Activated CD4-positive, CD25-positive, alpha-beta regulatory T cell treated with anti-CD3 and anti-CD28 coated beads, Interleukin-2, amount 50 U/mL, for 72 hours (primary cell): ENCODE measurements around the gene DAB1.
"Not testable (repeated sequence)": the region's sequence is repeated elsewhere in the genome, so short reads cannot be mapped to it uniquely, and the experiment has no call there.

ENCODE experiments used
- DNase-seq: peaks from one replicate; pipeline ENCODE4 v3.0.0; 2021

Gene DAB1

GRCh38 chr1:57357462-57357861 is 66.4 kb downstream of the DAB1 start:
- no peak for DNase-seq

- DNase-seq, result no peak
Observed at GRCh38 chr1:57353654-57354053, 70.2 kb downstream of the DAB1 start.

- no peak for DNase-seq
Observed at GRCh38 chr1:57350610-57351009, 73.2 kb downstream of the DAB1 start.

GRCh38 chr1:57348921-57349320 is 74.9 kb downstream of the DAB1 start:
- DNase-seq, result no peak

GRCh38 chr1:57345916-57346315 is 77.9 kb downstream of the DAB1 start:
- no peak for DNase-seq

- DNase-seq, result no peak
Observed at GRCh38 chr1:57344265-57344664, 79.6 kb downstream of the DAB1 start.

GRCh38 chr1:57343298-57343915 is 80.5 kb downstream of the DAB1 start:
- not testable (repeated sequence) for DNase-seq

GRCh38 chr1:57341721-57342120 is 82.1 kb downstream of the DAB1 start:
- DNase-seq, result no peak

- DNase-seq, result no peak
Observed at GRCh38 chr1:57340334-57341070, 83.4 kb downstream of the DAB1 start.

GRCh38 chr1:57337623-57338022 is 86.2 kb downstream of the DAB1 start:
- no peak for DNase-seq

GRCh38 chr1:57336793-57337192 is 87.1 kb downstream of the DAB1 start:
- DNase-seq, result no peak

- DNase-seq, result no peak
Observed at GRCh38 chr1:57331620-57332019, 92.2 kb downstream of the DAB1 start.

GRCh38 chr1:57329937-57330336 is 93.9 kb downstream of the DAB1 start:
- no peak for DNase-seq

- DNase-seq, result no peak
Observed at GRCh38 chr1:57329001-57329527, 94.8 kb downstream of the DAB1 start.

GRCh38 chr1:57327946-57328345 is 95.9 kb downstream of the DAB1 start:
- no peak for DNase-seq

GRCh38 chr1:57327336-57327735 is 96.5 kb downstream of the DAB1 start:
- no peak for DNase-seq

- DNase-seq, result no peak
Observed at GRCh38 chr1:57325536-57325935, 98.3 kb downstream of the DAB1 start.

- no peak for DNase-seq
Observed at GRCh38 chr1:57325117-57325516, 98.7 kb downstream of the DAB1 start.

GRCh38 chr1:57324388-57324787 is 99.5 kb downstream of the DAB1 start:
- no peak for DNase-seq

GRCh38 chr1:57321776-57322175 is 102.1 kb downstream of the DAB1 start:
- DNase-seq, result no peak

GRCh38 chr1:57319791-57320190 is 104.1 kb downstream of the DAB1 start:
- no peak for DNase-seq

- DNase-seq, result no peak
Observed at GRCh38 chr1:57319165-57319564, 104.7 kb downstream of the DAB1 start.

- DNase-seq, result no peak
Observed at GRCh38 chr1:57316861-57317260, 107.0 kb downstream of the DAB1 start.

- no peak for DNase-seq
Observed at GRCh38 chr1:57316291-57316690, 107.6 kb downstream of the DAB1 start.

- DNase-seq, result no peak
Observed at GRCh38 chr1:57312869-57313268, 111.0 kb downstream of the DAB1 start.
